Measurements from ENCODE around the gene NAV3.

NAV3 gene

GRCh38 chr12:77993658-77994057 lies 163.0 kb downstream of the NAV3 start:
- DNase-seq = no peak

- no peak for DNase-seq
Observed at GRCh38 chr12:77995436-77996167, 164.9 kb downstream of the NAV3 start.

- no peak for DNase-seq
Observed at GRCh38 chr12:77996670-77997069, 166.0 kb downstream of the NAV3 start.

- no peak for DNase-seq
Observed at GRCh38 chr12:77998236-77998786, 167.6 kb downstream of the NAV3 start.

DNA sequence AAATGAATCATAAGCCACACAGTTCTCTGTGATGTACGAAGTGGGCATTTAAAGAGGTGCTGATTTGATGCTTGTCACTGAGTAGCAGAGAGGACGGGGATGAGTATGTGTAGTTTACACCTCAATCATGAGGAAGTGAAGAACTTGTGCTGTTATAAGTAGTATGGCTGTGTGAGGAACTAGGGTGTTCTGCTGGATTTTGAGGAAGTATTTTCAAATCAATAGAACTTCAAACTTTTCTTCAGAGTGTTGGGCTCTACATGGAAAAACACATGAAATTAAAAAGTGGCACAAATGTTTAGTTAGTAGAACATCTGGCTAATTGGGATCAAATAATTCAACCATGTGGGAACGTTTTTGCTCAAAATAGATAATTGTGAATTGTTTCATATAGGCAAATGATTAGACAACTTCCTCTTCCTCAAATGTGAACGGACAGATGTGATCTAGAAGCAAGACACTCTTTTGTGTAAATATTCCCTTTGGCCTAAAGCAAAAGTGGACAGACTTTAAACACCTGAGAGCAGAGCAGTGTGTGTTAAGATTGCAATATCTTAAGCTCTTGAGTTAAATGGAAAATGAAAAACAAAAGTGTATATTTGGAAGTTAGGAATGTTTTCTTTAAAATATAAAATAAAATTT lies 168.5 kb downstream of the NAV3 start:
- DNase-seq = no peak

- DNase-seq = peak; percentile 4
Observed at GRCh38 chr12:78002878-78003277, 172.2 kb downstream of the NAV3 start.

DNA sequence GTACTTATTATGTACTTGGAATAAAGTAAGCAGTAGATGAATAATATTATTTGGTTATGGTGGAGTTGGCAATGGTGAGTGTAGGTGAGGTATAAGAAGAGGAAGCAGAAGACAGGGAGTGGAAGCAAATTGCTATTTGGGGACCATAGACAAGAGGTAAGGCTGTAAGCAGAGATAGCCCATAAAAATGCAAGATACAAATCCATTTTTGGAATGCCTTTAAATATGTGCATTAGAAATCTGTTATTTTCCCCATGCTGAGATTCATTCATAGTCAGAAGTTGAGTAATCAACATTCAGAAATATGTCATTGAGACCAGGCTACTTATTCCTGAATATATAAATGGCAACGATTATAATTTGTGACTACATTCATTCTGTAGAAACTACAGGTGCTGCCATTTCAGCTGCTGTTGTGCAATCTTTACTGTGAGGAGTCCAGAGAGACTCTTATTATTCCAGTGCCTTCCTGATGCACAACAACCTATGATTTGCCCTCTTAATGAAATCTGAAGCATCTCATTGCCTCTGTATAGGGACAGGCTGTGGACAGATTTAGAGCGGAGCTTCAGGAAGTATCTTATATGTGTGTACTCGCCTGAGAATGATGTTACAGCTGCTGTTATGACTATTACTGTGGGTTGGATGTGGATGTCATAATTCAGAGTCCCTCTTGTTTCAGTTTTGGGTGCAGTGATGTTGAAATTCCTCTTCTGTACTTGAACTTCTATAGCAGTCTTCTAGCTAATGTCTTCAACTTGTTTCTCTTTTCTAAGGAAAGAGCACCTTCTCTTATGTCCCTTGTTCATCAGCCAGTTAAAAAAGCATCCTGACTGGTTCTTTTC lies 173.8 kb downstream of the NAV3 start:
- no peak for DNase-seq

DNA sequence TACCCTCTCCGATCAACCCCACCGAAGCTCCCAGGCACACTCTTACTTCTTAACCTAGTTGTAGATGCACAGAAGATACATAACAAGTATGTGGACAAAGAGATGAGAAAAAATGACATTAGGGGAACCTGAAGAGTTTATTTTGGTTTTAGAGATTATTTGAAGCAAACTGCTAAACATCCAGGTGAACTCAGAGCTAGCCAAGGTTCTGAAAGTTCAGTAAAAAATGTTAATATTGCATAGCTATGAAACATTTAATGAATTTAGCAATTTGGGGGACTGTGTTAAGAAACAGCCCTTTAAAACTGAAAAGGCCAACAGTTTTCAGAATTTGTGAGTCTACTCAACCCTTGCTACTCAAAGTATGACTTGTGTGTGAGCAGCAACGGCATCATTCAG lies 174.4 kb downstream of the NAV3 start:
- no peak for DNase-seq

GRCh38 chr12:78007173-78007572 lies 176.5 kb downstream of the NAV3 start:
- no peak for DNase-seq

- DNase-seq = no peak
Observed at GRCh38 chr12:78009031-78009430, 178.3 kb downstream of the NAV3 start.

DNA sequence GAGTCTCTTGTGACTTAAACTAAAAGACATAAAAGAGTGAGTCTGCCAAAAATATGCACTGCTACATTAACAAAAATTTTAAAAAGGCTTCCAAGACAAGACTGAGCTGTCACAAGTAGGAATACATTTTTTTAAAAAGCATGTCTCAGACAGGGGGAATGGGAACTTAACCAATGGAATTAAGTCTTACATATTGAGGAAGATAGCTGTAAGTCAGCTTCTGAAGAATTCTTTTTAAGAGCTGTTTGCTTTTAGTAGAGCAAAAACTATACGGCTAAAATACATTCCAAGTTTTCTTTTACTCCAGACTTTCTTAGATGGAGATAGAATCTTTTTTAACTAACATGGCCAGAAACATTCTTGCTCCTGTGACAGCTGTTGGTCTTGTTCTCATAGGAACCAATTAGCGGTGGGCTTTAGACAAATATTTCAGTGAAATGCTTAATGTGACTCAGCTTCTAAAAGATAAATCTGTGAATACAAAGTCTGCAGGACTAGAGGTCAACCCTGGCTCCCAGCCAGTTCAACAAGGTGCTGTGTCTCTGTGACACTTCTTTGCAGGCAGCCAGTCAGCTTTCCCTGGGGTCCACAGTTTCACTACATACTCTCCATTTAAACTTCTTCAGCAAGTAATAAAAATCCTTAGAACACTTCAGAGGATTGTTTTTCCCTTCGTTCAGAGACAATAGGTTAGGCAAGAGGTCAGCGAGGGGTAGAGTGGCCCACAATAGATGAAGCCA lies 187.6 kb downstream of the NAV3 start:
- DNase-seq = no peak

DNA sequence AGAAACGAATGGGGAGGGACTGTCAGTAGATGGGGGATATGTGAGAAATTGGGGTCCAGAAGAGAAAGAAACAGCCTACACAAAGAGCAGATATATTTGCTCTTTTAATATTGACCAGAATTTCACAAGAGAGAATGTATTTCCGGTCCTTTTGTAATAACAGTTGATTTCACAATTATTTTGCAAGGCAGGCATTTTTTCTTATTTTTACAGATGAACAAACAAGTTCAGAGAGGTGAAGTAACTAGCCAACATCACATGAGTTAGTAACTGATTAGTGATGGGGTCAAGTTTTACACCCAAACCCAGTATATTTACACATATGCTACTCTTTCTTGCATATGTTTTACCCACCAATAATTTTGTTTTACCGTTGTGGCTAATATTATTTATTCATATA lies 188.2 kb downstream of the NAV3 start:
- DNase-seq = no peak

GRCh38 chr12:78028426-78028825 lies 197.7 kb downstream of the NAV3 start:
- no peak for DNase-seq

- DNase-seq = no peak
Observed at GRCh38 chr12:78034025-78034424, 203.3 kb downstream of the NAV3 start.

DNA sequence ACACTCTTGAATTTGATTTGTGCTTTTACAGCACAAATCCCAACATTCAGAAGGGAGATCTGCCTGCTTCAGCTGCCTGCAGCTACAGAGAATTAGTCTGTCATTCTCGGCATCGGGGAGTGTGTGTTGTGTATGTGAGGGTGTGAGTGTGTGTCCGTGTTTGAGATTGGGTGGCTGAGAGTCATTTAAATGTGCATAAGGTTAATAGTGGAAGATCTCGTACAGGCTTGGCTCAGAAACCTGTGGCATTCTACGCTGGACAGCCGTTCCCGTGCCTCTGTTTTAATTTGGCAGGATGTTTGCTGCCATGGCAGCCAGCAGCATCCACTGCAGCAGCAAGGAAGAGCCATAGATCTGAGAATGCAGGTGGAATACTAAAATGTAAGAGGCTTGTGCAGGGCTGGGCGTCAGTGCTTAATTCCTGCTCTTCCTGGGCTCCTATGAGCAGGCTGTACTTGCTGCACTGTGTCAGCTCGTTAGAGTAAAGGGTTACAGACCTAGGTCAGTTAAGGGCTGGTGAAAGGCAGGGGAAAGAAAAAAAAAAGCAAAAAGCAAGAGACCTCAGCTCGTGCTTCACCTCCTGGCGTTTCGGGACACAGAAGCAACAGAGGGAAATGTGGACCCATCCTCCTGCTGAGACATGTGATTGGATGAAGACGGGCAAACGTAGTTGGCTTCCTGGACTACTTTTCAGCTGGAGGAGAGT lies 205.4 kb downstream of the NAV3 start:
- DNase-seq = peak; percentile 11

- no peak for DNase-seq
Observed at GRCh38 chr12:78036874-78037273, 206.2 kb downstream of the NAV3 start.

GRCh38 chr12:78037707-78038106 lies 207.0 kb downstream of the NAV3 start:
- no peak for DNase-seq

DNA sequence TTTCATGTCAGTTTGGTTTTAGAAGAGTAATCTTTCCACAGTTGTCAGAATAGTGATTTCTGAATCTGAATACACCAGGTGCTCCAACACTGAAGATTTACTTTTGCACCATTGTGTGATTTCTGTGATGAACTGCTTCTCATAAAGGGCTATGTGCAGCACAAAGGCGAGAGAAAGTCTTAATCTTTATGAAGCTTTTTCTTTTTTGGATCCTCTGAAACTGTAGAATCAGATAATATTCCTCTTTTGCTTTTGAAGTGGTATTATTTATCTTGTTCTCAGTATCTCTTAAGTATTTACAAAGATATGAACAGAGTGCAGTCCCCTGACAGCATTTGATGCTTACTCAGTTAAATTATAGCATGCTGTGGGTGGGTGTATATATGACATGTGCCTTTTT lies 207.8 kb downstream of the NAV3 start:
- DNase-seq = no peak

DNA sequence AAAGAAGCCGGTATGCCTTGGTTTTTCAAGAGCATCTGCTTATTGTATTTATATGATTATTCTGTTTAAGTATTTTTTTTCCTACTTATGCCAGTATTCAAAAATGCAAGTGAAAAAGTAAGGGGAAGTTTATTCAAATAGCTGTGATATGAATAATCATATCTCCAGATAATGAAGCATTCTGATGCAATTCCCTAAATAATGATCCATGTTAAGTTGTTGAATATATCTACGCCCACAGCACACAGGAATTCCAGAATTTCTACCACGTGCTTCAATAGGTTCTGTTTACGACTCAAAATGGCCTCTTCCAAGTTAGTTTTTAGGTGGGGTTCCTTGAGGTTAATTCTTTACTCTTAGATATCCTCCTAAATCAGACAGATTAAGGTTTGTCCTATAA lies 208.3 kb downstream of the NAV3 start:
- no peak for DNase-seq

- DNase-seq = no peak
Observed at GRCh38 chr12:78040111-78040510, 209.4 kb downstream of the NAV3 start.

DNA sequence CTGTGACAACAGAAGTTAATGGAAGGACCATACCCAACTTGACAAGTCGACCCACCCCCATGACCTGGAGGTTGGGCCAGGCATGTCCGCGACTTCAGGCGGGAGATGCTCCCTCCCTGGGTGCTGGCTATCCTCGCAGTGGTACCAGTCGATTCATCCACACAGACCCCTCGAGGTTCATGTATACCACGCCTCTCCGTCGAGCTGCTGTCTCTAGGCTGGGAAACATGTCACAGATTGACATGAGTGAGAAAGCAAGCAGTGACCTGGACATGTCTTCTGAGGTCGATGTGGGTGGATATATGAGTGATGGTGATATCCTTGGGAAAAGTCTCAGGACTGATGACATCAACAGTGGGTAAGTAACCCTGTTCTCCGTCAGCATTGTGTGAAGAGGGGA lies 220.1 kb downstream of the NAV3 start:
- DNase-seq = no peak

- DNase-seq = no peak
Observed at GRCh38 chr12:78055545-78055944, 224.9 kb downstream of the NAV3 start.

All from NCI-H1105 treated with DMSO at 0.1 percent for 48 hours (cell line).